Ascending aorta (tissue), 2 donors: ENCODE results near the gene ADORA3. TPM values are rescaled to one million over a fixed set of nuclear protein-coding genes. Genes with fewer than 3 reads are reported as not detected.

Experiments
- DNase-seq, 2 donors: peaks; one replicate each; pipeline ENCODE4 v3.0.0-alpha.2; 2019; ENCODE audit warnings: low spot score in 2 of 2
- H3K27ac ChIP-seq, 2 donors: fragments of 200-600 bp; sonication (generic); one replicate each; pipeline ENCODE4 v1.5.1; 2016 to 2017; ENCODE audit warnings: mild to moderate bottlenecking in 1 of 2
- H3K27me3 ChIP-seq: fragments of 200-600 bp; sonication (generic); one replicate; pipeline ENCODE4 v1.5.1; 2017
- H3K36me3 ChIP-seq, 2 donors: fragments of 200-600 bp; sonication (generic); one replicate each; pipeline ENCODE4 v1.5.1; 2016
- H3K4me1 ChIP-seq, 2 donors: fragments of 200-600 bp; sonication (generic); one replicate each; pipeline ENCODE4 v1.5.1; 2016 to 2017; ENCODE audit warnings: mild to moderate bottlenecking in 1 of 2
- H3K4me3 ChIP-seq, 2 donors: fragments of 200-600 bp; sonication (generic); one replicate each; pipeline ENCODE4 v1.5.1; 2016 to 2017; ENCODE audit warnings: mild to moderate bottlenecking in 1 of 2
- H3K9me3 ChIP-seq, 2 donors: fragments of 200-600 bp; sonication (generic); one replicate each; pipeline ENCODE4 v1.5.1; 2016
- intact Hi-C: fragments of 100-400 bp; cut with DNase I; formaldehyde crosslinking; loops from one replicate; pipeline ENCODE4 v1.15.1; 2023
- total RNA-seq: library from RNA; depleted of rRNA; stranded (reverse); fragments of >200 nt; gene quantifications from one replicate; pipeline ENCODE4 v1.1.0, GENCODE V29; 2016
- TF ChIP-seq, protein P1 (sequence below), 3 experiments: fragments of 200-600 bp in 2 of 3; fragments of 450-650 bp in 1 of 3; sonication (generic) in 2 of 3; IDR thresholded peaks; one replicate each; pipeline ENCODE4 v1.5.1; 2016 to 2019; ENCODE audit warnings: antibody characterized with exemption in 3 of 3, mild to moderate bottlenecking in 1 of 3, moderate library complexity in 1 of 3

Gene ADORA3
- total RNA-seq, 1 donor from 2014 or later, result 3.6 TPM

GRCh38 chr1:111486431-111486830, 17.0 kb downstream of the ADORA3 start:
- Histone ChIP-seq H3K4me3 (no peak overlapping the region), H3K36me3 (no peaks in the 10 kb centered on the region), H3K9me3 (no peaks in the 10 kb centered on the region), H3K27me3 (no peaks in the 10 kb centered on the region), H3K27ac (no peak overlapping the region), H3K4me1 (peaks cover 0 to 6% of the 10 kb centered on the region in 2 donors)
- DNase-seq, result no peak
- intact Hi-C loops, result no loop called here
- TF ChIP-seq, protein P1, sequence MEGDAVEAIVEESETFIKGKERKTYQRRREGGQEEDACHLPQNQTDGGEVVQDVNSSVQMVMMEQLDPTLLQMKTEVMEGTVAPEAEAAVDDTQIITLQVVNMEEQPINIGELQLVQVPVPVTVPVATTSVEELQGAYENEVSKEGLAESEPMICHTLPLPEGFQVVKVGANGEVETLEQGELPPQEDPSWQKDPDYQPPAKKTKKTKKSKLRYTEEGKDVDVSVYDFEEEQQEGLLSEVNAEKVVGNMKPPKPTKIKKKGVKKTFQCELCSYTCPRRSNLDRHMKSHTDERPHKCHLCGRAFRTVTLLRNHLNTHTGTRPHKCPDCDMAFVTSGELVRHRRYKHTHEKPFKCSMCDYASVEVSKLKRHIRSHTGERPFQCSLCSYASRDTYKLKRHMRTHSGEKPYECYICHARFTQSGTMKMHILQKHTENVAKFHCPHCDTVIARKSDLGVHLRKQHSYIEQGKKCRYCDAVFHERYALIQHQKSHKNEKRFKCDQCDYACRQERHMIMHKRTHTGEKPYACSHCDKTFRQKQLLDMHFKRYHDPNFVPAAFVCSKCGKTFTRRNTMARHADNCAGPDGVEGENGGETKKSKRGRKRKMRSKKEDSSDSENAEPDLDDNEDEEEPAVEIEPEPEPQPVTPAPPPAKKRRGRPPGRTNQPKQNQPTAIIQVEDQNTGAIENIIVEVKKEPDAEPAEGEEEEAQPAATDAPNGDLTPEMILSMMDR (IDR thresholded peaks at IDR 0.05), result no peak

GRCh38 chr1:111484391-111485026, 18.9 kb downstream of the ADORA3 start:
- Histone ChIP-seq H3K27me3 (no peaks in the 10 kb centered on the region), H3K27ac (no peak overlapping the region), H3K36me3 (no peaks in the 10 kb centered on the region), H3K9me3 (no peaks in the 10 kb centered on the region), H3K4me3 (no peak overlapping the region), H3K4me1 (peaks cover 0 to 7% of the 10 kb centered on the region in 2 donors)
- intact Hi-C loops, result loop anchor here (5.0 kb wide), 1 partner anchor 228 kb away; no protein-coding TSS in a partner anchor
- TF ChIP-seq, protein P1 (IDR thresholded peaks at IDR 0.05), result no peak
- no peak for DNase-seq

DNA sequence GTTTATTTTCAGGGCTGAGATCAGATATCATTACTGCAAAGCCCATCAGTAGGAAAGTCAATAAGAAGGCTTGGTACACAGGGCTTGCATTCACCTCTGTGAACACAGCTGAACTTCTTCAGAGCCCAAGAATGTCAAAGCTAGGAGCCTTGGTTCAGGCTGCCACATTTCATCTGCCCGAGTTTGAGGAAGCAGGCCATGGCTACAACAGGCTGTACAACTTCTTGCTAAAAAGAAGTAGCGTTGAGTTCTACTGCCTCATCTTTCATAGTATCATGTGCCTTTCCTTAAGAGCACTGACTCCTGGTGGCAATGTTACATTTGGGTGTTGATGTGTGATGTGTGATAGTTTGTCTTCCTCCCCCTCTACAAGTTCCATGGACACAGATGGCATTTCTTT, 19.6 kb downstream of the ADORA3 start:
- Histone ChIP-seq H3K4me1 (peaks cover 0 to 7% of the 10 kb centered on the region in 2 donors), H3K27ac (no peak overlapping the region), H3K4me3 (no peak overlapping the region), H3K36me3 (no peaks in the 10 kb centered on the region), H3K27me3 (no peaks in the 10 kb centered on the region), H3K9me3 (no peaks in the 10 kb centered on the region)
- DNase-seq, result no peak
- intact Hi-C loops, result loop anchor here (5.0 kb wide), 1 partner anchor 228 kb away; no protein-coding TSS in a partner anchor
- TF ChIP-seq, protein P1 (IDR thresholded peaks at IDR 0.05), result no peak

- Histone ChIP-seq H3K27me3 (no peaks in the 10 kb centered on the region), H3K4me3 (no peak overlapping the region), H3K36me3 (no peaks in the 10 kb centered on the region), H3K27ac (no peak overlapping the region), H3K4me1 (peaks cover 0 to 7% of the 10 kb centered on the region in 2 donors), H3K9me3 (no peaks in the 10 kb centered on the region)
- no peak for DNase-seq
- TF ChIP-seq, protein P1 (IDR thresholded peaks at IDR 0.05), result no peak
- intact Hi-C loops, result loop anchor here (5.0 kb wide), 1 partner anchor 229 kb away; no protein-coding TSS in a partner anchor
These were observed 20.3 kb downstream of the ADORA3 start for GRCh38 chr1:111483166-111483565.

DNA sequence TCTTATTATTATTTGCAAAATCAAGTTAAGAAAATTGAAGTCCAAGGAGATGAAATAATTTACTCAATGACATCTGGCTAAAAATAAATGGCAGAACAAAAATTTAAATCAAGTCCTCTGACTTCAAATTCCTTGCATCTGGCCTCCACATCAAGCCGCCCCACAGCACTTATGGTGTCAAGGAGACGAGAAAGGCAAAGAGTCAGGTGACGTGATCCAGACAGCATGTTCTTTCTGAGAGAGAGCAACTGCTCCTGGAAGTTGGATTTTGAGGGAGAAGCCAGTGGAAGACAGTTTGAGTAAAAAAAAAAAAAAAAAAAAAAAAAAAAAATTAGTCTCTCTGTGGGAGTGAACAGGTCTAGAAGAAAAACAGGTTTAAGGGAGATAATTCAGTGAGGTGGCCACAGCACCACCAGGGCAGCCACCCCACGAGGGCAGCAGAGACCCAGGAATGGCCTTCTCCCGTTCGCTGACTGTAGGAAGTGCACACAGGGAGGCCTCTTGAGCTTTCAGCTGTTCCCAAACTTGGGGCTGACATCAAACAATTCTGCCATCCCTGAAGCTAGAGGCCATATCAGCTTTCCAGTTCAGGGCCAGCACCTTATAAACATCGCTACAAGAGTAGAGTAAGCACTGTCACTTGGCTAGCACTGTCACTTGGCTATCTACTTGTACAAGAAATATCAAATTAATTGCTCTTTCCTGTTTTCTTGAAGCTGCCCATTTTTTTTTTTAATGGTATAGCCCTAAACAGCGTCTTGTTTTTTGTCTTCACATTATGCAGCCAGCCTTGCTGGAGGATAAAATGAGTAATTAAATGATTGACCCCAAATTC, 21.8 kb downstream of the ADORA3 start:
- H3K27ac ChIP-seq, result no peak overlapping the region
- peaks cover 0 to 6% of the 10 kb centered on the region in 2 donors for H3K36me3 ChIP-seq
- H3K9me3 ChIP-seq, result no peaks in the 10 kb centered on the region
- intact Hi-C loops, result loop anchor here (1.0 to 5.0 kb wide), 4 partner anchors 175 to 288 kb away; partner anchors contain the start of gene DDX20
- H3K4me3 ChIP-seq, result no peak overlapping the region
- H3K27me3 ChIP-seq, result no peaks in the 10 kb centered on the region
- H3K4me1 ChIP-seq, result peaks cover 0 to 7% of the 10 kb centered on the region in 2 donors
- peak in 1 of 2 donors; percentile 88 for DNase-seq
- TF ChIP-seq, protein P1 (IDR thresholded peaks at IDR 0.05), result peak; percentile 69 to 78 (median 75)
